Activated CD8-positive, alpha-beta T cell treated with anti-CD3 and anti-CD28 coated beads, Interleukin-2, amount 10 ng/mL, durations not matched to agents 7 days and 5 days (primary cell): ENCODE results near the gene IRX2. TPM values are rescaled to one million over a fixed set of nuclear protein-coding genes. Genes with fewer than 3 reads are reported as not detected.

Experiments
- ATAC-seq: fragments of 150-1000 bp; cut with Tn5 transposase; one replicate; pipeline ENCODE4 v1.10.0; 2021; ENCODE audit warnings: moderate library complexity
- CTCF ChIA-PET: fragments of 350-600 bp; sonication (Branson Sonifier 250); formaldehyde crosslinking; loops from one replicate; lab custom pipeline; 2021; ENCODE audit warnings: antibody characterized with exemption; lab: Charles Lee
- POLR2A ChIA-PET: fragments of 350-600 bp; sonication (Branson Sonifier 250); formaldehyde crosslinking; loops from one replicate; lab custom pipeline; 2021; ENCODE audit warnings: antibody characterized with exemption; lab: Charles Lee
- DNase-seq: peaks from one replicate; pipeline ENCODE4 v3.0.0-alpha.2; 2020
- H3K27ac Mint-ChIP-seq: one replicate; pipeline ENCODE4 v1.8.0; 2021; ENCODE audit warnings: mild to moderate bottlenecking, mixed read lengths
- H3K27me3 Mint-ChIP-seq: one replicate; pipeline ENCODE4 v1.8.0; 2021; ENCODE audit warnings: low read depth, mixed read lengths
- H3K36me3 Mint-ChIP-seq: one replicate; pipeline ENCODE4 v1.8.0; 2021; ENCODE audit warnings: low read depth, mixed read lengths
- H3K4me1 Mint-ChIP-seq: one replicate; pipeline ENCODE4 v1.8.0; 2021; ENCODE audit warnings: low read depth, mixed read lengths
- H3K4me3 Mint-ChIP-seq: one replicate; pipeline ENCODE4 v1.8.0; 2021; ENCODE audit warnings: mild to moderate bottlenecking, mixed read lengths
- H3K9me3 Mint-ChIP-seq: one replicate; pipeline ENCODE4 v1.8.0; 2022; ENCODE audit warnings: mixed read lengths; ENCODE audit not compliant: insufficient read depth
- total RNA-seq, 2 experiments: library from RNA; stranded (reverse); gene quantifications; one replicate each; pipeline ENCODE4 v1.2.3, GENCODE V29; 2021

IRX2 gene
- total RNA-seq, 2 experiments from 2014 or later: not detected

DNA sequence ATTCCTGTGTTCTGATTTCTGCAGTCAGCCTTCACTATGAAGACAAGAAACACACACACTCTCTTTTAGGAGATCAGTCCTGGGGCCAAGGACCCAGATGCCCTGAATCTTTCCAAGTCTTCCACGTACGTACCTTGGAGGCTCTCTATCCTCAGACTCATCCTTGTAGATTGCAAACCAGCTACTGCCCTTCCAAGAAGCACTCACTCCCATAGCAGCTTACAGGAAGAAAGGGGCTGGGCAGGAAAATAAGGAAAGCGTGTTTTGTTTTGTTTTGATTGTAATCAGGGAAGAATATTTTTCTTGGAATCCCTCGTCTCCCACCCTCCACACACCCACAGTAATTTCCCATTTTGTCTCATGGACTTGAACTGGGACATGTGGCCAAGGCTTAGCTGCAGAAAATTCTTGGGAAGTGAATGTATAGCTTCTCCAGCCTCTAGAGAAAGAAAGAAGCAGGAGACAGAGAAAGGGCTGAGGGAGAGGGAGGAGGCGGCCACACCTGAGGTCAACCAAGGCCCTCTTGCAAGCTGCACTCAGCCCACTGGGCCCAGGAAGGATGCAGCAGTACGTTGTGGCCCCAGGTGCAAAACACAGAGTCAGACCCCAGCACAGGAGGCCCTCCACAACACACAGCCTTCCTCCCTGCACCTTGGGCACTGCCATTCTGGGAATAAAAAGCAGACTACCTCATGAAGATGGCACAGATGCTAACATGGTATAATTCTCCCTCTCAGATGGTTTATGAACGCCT lies 29.9 kb downstream of the IRX2 start:
- CTCF ChIA-PET: no interaction called here
- Mint-ChIP-seq H3K4me1 (no peaks in the 10 kb centered on the region), H3K9me3 (no peaks in the 10 kb centered on the region), H3K27ac (no peak overlapping the region), H3K4me3 (no peak overlapping the region), H3K36me3 (no peaks in the 10 kb centered on the region), H3K27me3 (no peaks in the 10 kb centered on the region)
- ATAC-seq: no peak
- no peak for DNase-seq
- POLR2A ChIA-PET: no interaction called here

DNA sequence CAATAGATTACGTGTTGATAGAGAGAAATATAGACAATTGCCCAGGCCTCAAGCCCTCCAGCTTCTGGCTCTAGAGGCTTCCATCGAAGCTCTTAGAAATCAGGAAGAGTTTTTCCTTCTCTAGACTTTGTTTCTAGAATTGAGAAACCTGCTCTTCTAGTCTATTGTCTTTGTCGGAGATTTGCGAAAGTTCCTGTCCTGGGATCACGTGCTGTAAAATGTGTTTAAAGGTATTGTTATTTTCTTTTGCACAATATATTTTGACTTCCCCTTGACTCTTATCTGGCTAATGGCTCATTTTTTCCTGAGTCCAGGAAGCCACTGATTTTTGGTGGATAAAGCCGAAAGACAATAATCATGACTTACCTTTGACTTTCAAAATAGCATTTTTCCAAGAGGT lies 32.1 kb downstream of the IRX2 start:
- no peaks in the 10 kb centered on the region for H3K4me1 Mint-ChIP-seq
- H3K27me3 Mint-ChIP-seq: no peaks in the 10 kb centered on the region
- H3K36me3 Mint-ChIP-seq: no peaks in the 10 kb centered on the region
- H3K27ac Mint-ChIP-seq: no peak overlapping the region
- ATAC-seq (no peak), DNase-seq (no peak)
- ChIA-PET CTCF (no interaction called here), POLR2A (no interaction called here)
- H3K9me3 Mint-ChIP-seq: no peaks in the 10 kb centered on the region
- no peak overlapping the region for H3K4me3 Mint-ChIP-seq

- DNase-seq: no peak
- H3K27ac Mint-ChIP-seq: no peak overlapping the region
- H3K4me3 Mint-ChIP-seq: no peak overlapping the region
- H3K36me3 Mint-ChIP-seq: no peaks in the 10 kb centered on the region
- ChIA-PET CTCF (no interaction called here), POLR2A (no interaction called here)
- no peaks in the 10 kb centered on the region for H3K27me3 Mint-ChIP-seq
- ATAC-seq: no peak
- no peaks in the 10 kb centered on the region for H3K4me1 Mint-ChIP-seq
- H3K9me3 Mint-ChIP-seq: no peaks in the 10 kb centered on the region
Observed at GRCh38 chr5:2718115-2718514, 33.4 kb downstream of the IRX2 start.

DNA sequence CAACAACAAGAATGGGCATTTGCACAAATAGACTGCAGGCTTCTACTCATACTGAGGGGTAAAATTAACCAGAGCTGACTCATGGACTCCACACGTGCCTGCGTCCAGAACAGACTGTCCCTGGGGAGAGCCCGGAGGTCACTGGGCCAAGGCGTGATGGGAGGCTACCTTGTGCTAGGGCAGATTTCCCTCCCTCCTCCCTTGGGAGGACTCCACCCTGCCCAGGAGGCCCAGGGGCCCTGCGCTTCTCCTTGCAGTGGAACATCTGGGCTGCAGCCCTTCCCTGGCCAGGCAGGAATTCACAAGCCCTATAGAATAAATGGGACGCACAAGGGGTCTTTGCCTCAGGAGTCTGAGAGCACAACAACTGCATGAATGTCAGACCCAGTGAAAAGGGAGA lies 35.6 kb downstream of the IRX2 start:
- no peak overlapping the region for H3K27ac Mint-ChIP-seq
- H3K4me3 Mint-ChIP-seq: no peak overlapping the region
- DNase-seq (no peak), ATAC-seq (no peak)
- no peaks in the 10 kb centered on the region for H3K36me3 Mint-ChIP-seq
- no peaks in the 10 kb centered on the region for H3K27me3 Mint-ChIP-seq
- H3K4me1 Mint-ChIP-seq: no peaks in the 10 kb centered on the region
- CTCF ChIA-PET: no interaction called here
- H3K9me3 Mint-ChIP-seq: no peaks in the 10 kb centered on the region
- POLR2A ChIA-PET: no interaction called here

DNA sequence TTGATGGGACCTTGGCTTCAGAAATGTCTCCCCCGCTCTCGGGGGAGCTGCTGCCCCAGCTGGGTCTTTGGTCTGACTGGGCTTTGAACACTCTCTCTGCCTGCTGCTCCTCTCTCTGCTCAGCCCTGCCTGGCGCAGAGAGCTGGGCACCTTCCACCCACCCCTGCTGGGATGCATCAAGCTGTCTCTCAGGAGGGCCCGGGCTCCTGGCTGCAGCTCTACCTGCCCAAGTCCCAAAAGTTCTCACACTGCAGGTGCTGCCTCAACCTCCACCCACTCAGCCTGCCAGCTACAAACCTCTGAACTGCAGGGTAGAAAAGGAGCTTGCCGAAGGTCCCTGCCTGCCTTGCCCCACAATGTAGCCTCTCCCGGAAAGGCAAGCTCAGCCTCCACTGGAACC lies 36.7 kb downstream of the IRX2 start:
- Mint-ChIP-seq H3K27ac (no peak overlapping the region), H3K4me1 (no peaks in the 10 kb centered on the region), H3K27me3 (no peaks in the 10 kb centered on the region), H3K36me3 (no peaks in the 10 kb centered on the region), H3K4me3 (no peak overlapping the region), H3K9me3 (no peaks in the 10 kb centered on the region)
- DNase-seq (no peak), ATAC-seq (no peak)
- CTCF ChIA-PET: no interaction called here
- POLR2A ChIA-PET: no interaction called here

DNA sequence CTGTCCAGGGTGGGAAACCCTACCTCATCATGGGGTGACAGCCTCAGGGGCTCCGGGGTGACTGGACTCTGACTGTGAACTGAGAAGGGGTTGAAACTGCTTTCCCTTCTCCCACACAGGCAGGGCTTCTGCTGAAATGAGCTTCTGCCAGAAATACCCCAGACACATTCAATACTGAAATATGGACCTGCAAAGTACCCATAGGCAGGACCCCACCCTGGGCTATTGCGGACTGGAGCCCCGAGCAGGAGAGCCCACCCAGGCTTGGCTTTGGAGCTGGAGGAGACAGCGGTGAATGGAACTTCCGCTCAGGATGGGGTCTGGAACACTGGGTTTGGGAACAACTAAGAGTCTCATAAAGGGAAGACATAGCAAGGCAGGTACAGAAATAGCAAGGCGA lies 37.5 kb downstream of the IRX2 start:
- Mint-ChIP-seq H3K27ac (no peak overlapping the region), H3K27me3 (no peaks in the 10 kb centered on the region), H3K4me1 (no peaks in the 10 kb centered on the region), H3K36me3 (no peaks in the 10 kb centered on the region), H3K9me3 (no peaks in the 10 kb centered on the region), H3K4me3 (no peak overlapping the region)
- CTCF ChIA-PET: no interaction called here
- POLR2A ChIA-PET: no interaction called here
- ATAC-seq (no peak), DNase-seq (no peak)

- ATAC-seq: no peak
Observed at GRCh38 chr5:2711446-2712425, 39.7 kb downstream of the IRX2 start.

DNA sequence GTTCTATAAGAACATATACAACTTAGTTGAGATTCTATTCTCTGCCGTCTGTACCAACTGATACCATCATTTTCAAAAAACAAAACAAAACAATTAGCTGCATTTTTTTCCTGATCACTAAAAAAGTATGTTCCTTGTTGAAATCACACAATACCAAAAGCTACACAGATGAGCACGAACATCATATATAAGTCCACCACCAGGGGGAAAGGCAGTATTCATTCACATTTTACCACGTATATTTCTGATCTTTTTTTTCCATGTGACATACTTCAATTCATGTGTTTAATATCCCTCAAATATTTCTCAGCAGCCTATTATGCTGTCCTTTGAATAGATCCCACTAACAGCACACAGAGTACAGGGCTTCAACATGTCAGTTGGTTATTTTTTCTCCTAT lies 40.6 kb downstream of the IRX2 start:
- H3K9me3 Mint-ChIP-seq: no peaks in the 10 kb centered on the region
- CTCF ChIA-PET: no interaction called here
- ATAC-seq (no peak), DNase-seq (no peak)
- POLR2A ChIA-PET: no interaction called here
- no peaks in the 10 kb centered on the region for H3K27me3 Mint-ChIP-seq
- H3K4me3 Mint-ChIP-seq: no peak overlapping the region
- no peaks in the 10 kb centered on the region for H3K4me1 Mint-ChIP-seq
- no peaks in the 10 kb centered on the region for H3K36me3 Mint-ChIP-seq
- H3K27ac Mint-ChIP-seq: no peak overlapping the region

More at GRCh38 chr5:2711446-2712425, 39.7 kb downstream of the IRX2 start:
- H3K4me1 Mint-ChIP-seq: no peaks in the 10 kb centered on the region
- no peaks in the 10 kb centered on the region for H3K9me3 Mint-ChIP-seq
- no peaks in the 10 kb centered on the region for H3K27me3 Mint-ChIP-seq
- POLR2A ChIA-PET: no interaction called here
- CTCF ChIA-PET: no interaction called here
- no peak overlapping the region for H3K4me3 Mint-ChIP-seq
- H3K36me3 Mint-ChIP-seq: no peaks in the 10 kb centered on the region
- DNase-seq: no peak
- no peak overlapping the region for H3K27ac Mint-ChIP-seq

DNA sequence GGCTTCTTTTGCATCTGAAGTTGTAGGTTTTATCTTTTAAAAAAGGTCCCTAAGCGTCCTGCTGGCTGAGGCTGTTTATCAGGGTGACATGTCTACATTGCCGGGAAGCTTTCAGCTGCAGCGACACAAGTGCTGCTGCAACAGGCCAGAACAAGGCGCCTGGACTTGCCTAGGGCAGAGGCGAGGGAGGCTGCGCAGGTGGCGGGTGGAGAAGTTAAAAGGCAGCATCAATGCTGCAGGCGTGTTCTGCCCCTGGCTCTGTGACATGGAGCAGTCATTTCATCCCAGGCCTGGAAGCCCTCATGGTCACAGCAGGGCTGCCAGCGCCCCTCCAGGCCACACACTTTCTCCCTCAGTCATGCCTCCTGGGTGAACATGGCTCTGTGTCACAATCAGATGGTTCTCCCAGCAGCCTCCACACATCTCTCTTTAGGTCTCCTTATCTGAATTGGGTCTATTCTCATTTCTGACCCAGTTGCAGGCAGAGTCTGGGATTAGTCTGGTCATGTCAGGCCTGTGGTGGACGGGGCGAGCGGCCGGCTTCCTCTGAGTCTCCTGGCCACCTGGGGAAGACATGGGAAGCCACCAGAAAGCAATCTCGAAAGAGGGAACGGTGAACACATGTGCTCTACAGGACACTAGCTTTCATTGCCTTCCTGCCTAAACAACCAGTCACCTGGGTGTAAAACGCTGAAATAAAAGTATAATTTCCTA lies 41.3 kb downstream of the IRX2 start:
- ATAC-seq (no peak), DNase-seq (no peak)
- Mint-ChIP-seq H3K36me3 (no peaks in the 10 kb centered on the region), H3K27ac (no peak overlapping the region), H3K9me3 (no peaks in the 10 kb centered on the region), H3K4me1 (no peaks in the 10 kb centered on the region), H3K27me3 (no peaks in the 10 kb centered on the region), H3K4me3 (no peak overlapping the region)
- ChIA-PET CTCF (no interaction called here), POLR2A (no interaction called here)

- no peak for DNase-seq
- ATAC-seq: no peak
- Mint-ChIP-seq H3K27me3 (no peaks in the 10 kb centered on the region), H3K9me3 (no peaks in the 10 kb centered on the region), H3K36me3 (no peaks in the 10 kb centered on the region), H3K4me1 (no peaks in the 10 kb centered on the region), H3K4me3 (no peak overlapping the region), H3K27ac (no peak overlapping the region)
- CTCF ChIA-PET: no interaction called here
- POLR2A ChIA-PET: no interaction called here
Observed at GRCh38 chr5:2708751-2709150, 42.7 kb downstream of the IRX2 start.

GRCh38 chr5:2708132-2708531 lies 43.3 kb downstream of the IRX2 start:
- no peaks in the 10 kb centered on the region for H3K36me3 Mint-ChIP-seq
- H3K4me3 Mint-ChIP-seq: no peak overlapping the region
- H3K9me3 Mint-ChIP-seq: no peaks in the 10 kb centered on the region
- DNase-seq (no peak), ATAC-seq (no peak)
- H3K4me1 Mint-ChIP-seq: no peaks in the 10 kb centered on the region
- ChIA-PET POLR2A (no interaction called here), CTCF (no interaction called here)
- no peaks in the 10 kb centered on the region for H3K27me3 Mint-ChIP-seq
- H3K27ac Mint-ChIP-seq: no peak overlapping the region

DNA sequence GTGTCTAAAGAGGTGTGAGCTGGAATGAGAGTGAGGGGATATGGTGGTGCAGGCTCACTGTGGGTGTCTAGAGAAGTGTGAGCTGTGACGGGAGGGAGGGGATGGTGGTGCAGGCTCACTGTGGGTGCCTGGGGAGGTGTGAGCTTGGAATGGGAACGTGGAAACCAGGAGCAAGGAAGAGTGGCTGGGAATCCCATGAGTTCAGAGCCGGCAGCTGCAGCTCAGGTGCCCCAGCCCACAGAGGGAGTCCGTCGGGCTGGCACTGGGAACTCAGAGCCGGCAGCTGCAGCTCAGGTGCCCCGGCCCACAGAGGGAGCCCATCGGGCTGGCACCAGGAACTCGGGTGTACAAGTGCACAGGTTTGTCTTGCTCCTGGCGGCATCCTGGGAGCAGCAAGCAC lies 45.6 kb downstream of the IRX2 start:
- ATAC-seq (no peak), DNase-seq (no peak)
- ChIA-PET POLR2A (no interaction called here), CTCF (no interaction called here)
- Mint-ChIP-seq H3K27me3 (no peaks in the 10 kb centered on the region), H3K9me3 (no peaks in the 10 kb centered on the region), H3K4me1 (no peaks in the 10 kb centered on the region), H3K4me3 (no peak overlapping the region), H3K36me3 (no peaks in the 10 kb centered on the region), H3K27ac (no peak overlapping the region)
